H9 (cell line): ENCODE measurements around the gene NUDT8. TPM values are rescaled to one million over a fixed set of nuclear protein-coding genes. Genes with fewer than 3 reads are reported as not detected.

Experiments
- DNase-seq: peaks from one replicate; pipeline ENCODE4 v3.0.0-alpha.2; 2017
- H2AFZ ChIP-seq: one replicate; pipeline ENCODE4 v1.6.1; 2013; ENCODE audit warnings: mild to moderate bottlenecking, low read length, control low read depth, moderate library complexity
- H2AK5ac ChIP-seq: 2 replicates; pipeline ENCODE4 v1.6.1; 2013; ENCODE audit warnings: low read length, control low read depth, mixed read lengths; ENCODE audit not compliant: insufficient read length
- H2BK120ac ChIP-seq: one replicate; pipeline ENCODE4 v1.6.1; 2013; ENCODE audit warnings: low read depth, mild to moderate bottlenecking, low read length, control low read depth, inconsistent platforms; ENCODE audit not compliant: poor library complexity, severe bottlenecking
- H2BK12ac ChIP-seq: 2 replicates; pipeline ENCODE4 v1.6.1; 2013; ENCODE audit warnings: low read length, control low read depth, mixed read lengths, low read depth; ENCODE audit not compliant: insufficient read length
- H2BK15ac ChIP-seq: 2 replicates; pipeline ENCODE4 v1.6.1; 2013; ENCODE audit warnings: low read depth, low read length, control low read depth
- H2BK20ac ChIP-seq: one replicate; pipeline ENCODE4 v1.6.1; 2013; ENCODE audit warnings: low read depth, mild to moderate bottlenecking, low read length, control low read depth, inconsistent platforms; ENCODE audit not compliant: poor library complexity, severe bottlenecking
- H2BK5ac ChIP-seq: 2 replicates; pipeline ENCODE4 v1.6.1; 2013; ENCODE audit warnings: low read length, control low read depth, mixed read lengths; ENCODE audit not compliant: insufficient read length
- H3K14ac ChIP-seq: 2 replicates; pipeline ENCODE4 v1.6.1; 2013; ENCODE audit warnings: low read length, control low read depth; ENCODE audit not compliant: insufficient read depth
- H3K18ac ChIP-seq: 2 replicates; pipeline ENCODE4 v1.6.1; 2013; ENCODE audit warnings: low read depth, mild to moderate bottlenecking, mixed read lengths, low read length, control low read depth; ENCODE audit not compliant: insufficient read length
- H3K23ac ChIP-seq: 2 replicates; pipeline ENCODE4 v1.6.1; 2013; ENCODE audit warnings: low read length, control low read depth, mixed read lengths, low read depth; ENCODE audit not compliant: insufficient read length
- H3K23me2 ChIP-seq: 2 replicates; pipeline ENCODE4 v1.6.1; 2013; ENCODE audit warnings: low read depth, mild to moderate bottlenecking, mixed read lengths, low read length, control low read depth; ENCODE audit not compliant: insufficient read length, poor library complexity, severe bottlenecking
- H3K27ac ChIP-seq: 2 replicates; pipeline ENCODE4 v1.5.1; 2013; ENCODE audit warnings: low read length, control low read depth, mixed read lengths, low read depth; ENCODE audit not compliant: insufficient read length
- H3K27me3 ChIP-seq: 2 replicates; pipeline ENCODE4 v1.6.1; 2013; ENCODE audit warnings: low read length, control low read depth, inconsistent platforms; ENCODE audit not compliant: insufficient read depth
- H3K4ac ChIP-seq: 2 replicates; pipeline ENCODE4 v1.6.1; 2013; ENCODE audit warnings: low read depth, mild to moderate bottlenecking, control low read depth, inconsistent platforms, low read length, moderate library complexity
- H3K4me1 ChIP-seq: 2 replicates; pipeline ENCODE4 v1.6.1; 2013; ENCODE audit warnings: low read length, control low read depth, inconsistent platforms; ENCODE audit not compliant: insufficient read depth
- H3K4me2 ChIP-seq: 2 replicates; pipeline ENCODE4 v1.6.1; 2013; ENCODE audit warnings: low read length, control low read depth, mixed read lengths; ENCODE audit not compliant: insufficient read length, insufficient read depth
- H3K56ac ChIP-seq: 2 replicates; pipeline ENCODE4 v1.6.1; 2013; ENCODE audit warnings: low read depth, mild to moderate bottlenecking, mixed read lengths, low read length, control low read depth; ENCODE audit not compliant: insufficient read length
- H3K79me1 ChIP-seq: 2 replicates; pipeline ENCODE4 v1.6.1; 2013; ENCODE audit warnings: low read depth, mild to moderate bottlenecking, moderate library complexity, low read length, control low read depth, inconsistent platforms; ENCODE audit not compliant: insufficient read depth, poor library complexity, severe bottlenecking
- H3K79me2 ChIP-seq: 2 replicates; pipeline ENCODE4 v1.6.1; 2013; ENCODE audit warnings: low read length, control low read depth, inconsistent platforms; ENCODE audit not compliant: insufficient read depth
- H3K9ac ChIP-seq: 2 replicates; pipeline ENCODE4 v1.6.1; 2013; ENCODE audit warnings: low read length, control low read depth, mixed read lengths; ENCODE audit not compliant: insufficient read length; ENCODE audit errors: extremely low read depth
- H3K9me3 ChIP-seq: one replicate; pipeline ENCODE4 v1.6.1; 2013; ENCODE audit warnings: low read depth, low read length, inconsistent platforms; ENCODE audit not compliant: control insufficient read depth
- H3T11ph ChIP-seq: one replicate; pipeline ENCODE4 v1.6.1; 2013; ENCODE audit warnings: mild to moderate bottlenecking, low read length, control low read depth, inconsistent platforms
- H4K20me1 ChIP-seq: one replicate; pipeline ENCODE4 v1.6.1; 2013; ENCODE audit not compliant: control insufficient read depth, insufficient read length, insufficient read depth
- H4K5ac ChIP-seq: 2 replicates; pipeline ENCODE4 v1.6.1; 2013; ENCODE audit warnings: low read depth, mild to moderate bottlenecking, mixed read lengths, low read length, control low read depth; ENCODE audit not compliant: insufficient read length
- H4K8ac ChIP-seq: replicated peaks from 2 replicates; pipeline ENCODE4 v1.6.1; 2013; ENCODE audit warnings: low read length, control low read depth, mixed read lengths, low read depth; ENCODE audit not compliant: insufficient read length
- H4K91ac ChIP-seq: 2 replicates; pipeline ENCODE4 v1.6.1; 2013; ENCODE audit warnings: low read depth, mild to moderate bottlenecking, moderate library complexity, mixed read lengths, low read length, control low read depth; ENCODE audit not compliant: insufficient read length
- H3K27ac Mint-ChIP-seq, 3 experiments: 2 replicates in 2 of 3; 3 replicates in 1 of 3; pipeline ENCODE4 v1.8.0; 2020 to 2021; ENCODE audit warnings: mixed read lengths in 3 of 3, mild to moderate bottlenecking in 1 of 3, moderate library complexity in 1 of 3
- H3K27me3 Mint-ChIP-seq: 2 replicates; pipeline ENCODE4 v1.8.0; 2021; ENCODE audit warnings: low read depth, mild to moderate bottlenecking, moderate library complexity, mixed read lengths
- H3K36me3 Mint-ChIP-seq, 3 experiments: 2 replicates in 2 of 3; 3 replicates in 1 of 3; pipeline ENCODE4 v1.8.0; 2020 to 2021; ENCODE audit warnings: low read depth in 3 of 3, mixed read lengths in 3 of 3; ENCODE audit not compliant: insufficient read depth in 1 of 3
- H3K4me1 Mint-ChIP-seq, 2 experiments: 2 replicates each; pipeline ENCODE4 v1.8.0; 2020; ENCODE audit warnings: mixed read lengths in 2 of 2
- H3K4me3 Mint-ChIP-seq, 2 experiments: 2 replicates in 1 of 2; 3 replicates in 1 of 2; pipeline ENCODE4 v1.8.0; 2020 to 2021; ENCODE audit warnings: mild to moderate bottlenecking in 2 of 2, mixed read lengths in 2 of 2, moderate library complexity in 1 of 2
- H3K9me3 Mint-ChIP-seq, 2 experiments: 2 replicates in 1 of 2; 3 replicates in 1 of 2; pipeline ENCODE4 v1.8.0; 2020; ENCODE audit warnings: mild to moderate bottlenecking in 2 of 2, mixed read lengths in 2 of 2, moderate library complexity in 1 of 2
- WGBS: extraction: QIAGEN DNeasy Blood & Tissue Kit; methylation state at CpG from one replicate; pipeline ENCODE4 v1.1.7; 2013; ENCODE audit warnings: missing lambda C conversion rate, low lambda C conversion rate, mixed read lengths; ENCODE audit not compliant: insufficient read length; ENCODE audit errors: extremely low coverage; 5-methylcytosine and 5-hydroxymethylcytosine counted together
- total RNA-seq: library from RNA; stranded (reverse); gene quantifications from 2 replicates; pipeline ENCODE4 v1.2.1, GENCODE V29; 2021
- TF ChIP-seq, protein P1 (sequence below): fragments of 200-600 bp; sonication (generic); conservative IDR thresholded peaks from 3 replicates; pipeline ENCODE4 v1.8.0; 2021; ENCODE audit warnings: antibody characterized with exemption, mild to moderate bottlenecking

NUDT8 gene
- total RNA-seq, 1 experiment from 2014 or later = 6.5 TPM

- Mint-ChIP-seq H3K36me3 (no peaks in the 10 kb centered on the region; a peak in 1 of 7 replicates), H3K27me3 (peaks cover 27% of the 10 kb centered on the region), H3K4me1 (peaks cover 17 to 20% of the 10 kb centered on the region in 2 experiments), H3K9me3 (peaks cover 0 to 3% of the 10 kb centered on the region in 2 experiments; a peak in 2 of 5 replicates), H3K27ac (peak overlapping the region in 1 of 3 experiments; percentile 67; a peak in 1 of 7 replicates), H3K4me3 (no peak overlapping the region)
- no CpG with 5 or more reads among the region's 22 CpGs for WGBS
- no peak overlapping the region for H3T11ph ChIP-seq
- H3K4me2 ChIP-seq = no peak overlapping the region
- H2BK15ac ChIP-seq = no peak overlapping the region
- no peak overlapping the region for H4K91ac ChIP-seq
- no peaks in the 10 kb centered on the region for H3K79me1 ChIP-seq
- H4K5ac ChIP-seq = no peak overlapping the region
- no peak overlapping the region for H3K14ac ChIP-seq
- no peak overlapping the region for H3K56ac ChIP-seq
- H2BK120ac ChIP-seq = no peak overlapping the region
- H3K4ac ChIP-seq = no peak overlapping the region
- H4K8ac ChIP-seq = no peak overlapping the region
- no peak overlapping the region for H3K18ac ChIP-seq
- H3K23ac ChIP-seq = no peak overlapping the region
- H3K9ac ChIP-seq = no peak overlapping the region
- no peaks in the 10 kb centered on the region for H3K9me3 ChIP-seq
- no peak overlapping the region for H2AK5ac ChIP-seq
- H2BK5ac ChIP-seq = no peak overlapping the region
- no peak overlapping the region for H3K27ac ChIP-seq
- TF ChIP-seq, protein P1, sequence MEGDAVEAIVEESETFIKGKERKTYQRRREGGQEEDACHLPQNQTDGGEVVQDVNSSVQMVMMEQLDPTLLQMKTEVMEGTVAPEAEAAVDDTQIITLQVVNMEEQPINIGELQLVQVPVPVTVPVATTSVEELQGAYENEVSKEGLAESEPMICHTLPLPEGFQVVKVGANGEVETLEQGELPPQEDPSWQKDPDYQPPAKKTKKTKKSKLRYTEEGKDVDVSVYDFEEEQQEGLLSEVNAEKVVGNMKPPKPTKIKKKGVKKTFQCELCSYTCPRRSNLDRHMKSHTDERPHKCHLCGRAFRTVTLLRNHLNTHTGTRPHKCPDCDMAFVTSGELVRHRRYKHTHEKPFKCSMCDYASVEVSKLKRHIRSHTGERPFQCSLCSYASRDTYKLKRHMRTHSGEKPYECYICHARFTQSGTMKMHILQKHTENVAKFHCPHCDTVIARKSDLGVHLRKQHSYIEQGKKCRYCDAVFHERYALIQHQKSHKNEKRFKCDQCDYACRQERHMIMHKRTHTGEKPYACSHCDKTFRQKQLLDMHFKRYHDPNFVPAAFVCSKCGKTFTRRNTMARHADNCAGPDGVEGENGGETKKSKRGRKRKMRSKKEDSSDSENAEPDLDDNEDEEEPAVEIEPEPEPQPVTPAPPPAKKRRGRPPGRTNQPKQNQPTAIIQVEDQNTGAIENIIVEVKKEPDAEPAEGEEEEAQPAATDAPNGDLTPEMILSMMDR = no peak
- no peaks in the 10 kb centered on the region for H3K27me3 ChIP-seq
- H2AFZ ChIP-seq = no peak overlapping the region
- H4K20me1 ChIP-seq = no peaks in the 10 kb centered on the region
- no peak overlapping the region for H2BK12ac ChIP-seq
- H2BK20ac ChIP-seq = no peak overlapping the region
- H3K79me2 ChIP-seq = no peaks in the 10 kb centered on the region
- DNase-seq = peak; percentile 36
- no peaks in the 10 kb centered on the region for H3K4me1 ChIP-seq
- no peaks in the 10 kb centered on the region for H3K23me2 ChIP-seq
Measured at GRCh38 chr11:67633758-67634365, 4.1 kb upstream of the NUDT8 start.
